ENCODE data around the gene SLC23A3.
"Not testable (repeated sequence)": the region's sequence is repeated elsewhere in the genome, so short reads cannot be mapped to it uniquely, and the experiment has no call there.

SLC23A3 gene

DNA sequence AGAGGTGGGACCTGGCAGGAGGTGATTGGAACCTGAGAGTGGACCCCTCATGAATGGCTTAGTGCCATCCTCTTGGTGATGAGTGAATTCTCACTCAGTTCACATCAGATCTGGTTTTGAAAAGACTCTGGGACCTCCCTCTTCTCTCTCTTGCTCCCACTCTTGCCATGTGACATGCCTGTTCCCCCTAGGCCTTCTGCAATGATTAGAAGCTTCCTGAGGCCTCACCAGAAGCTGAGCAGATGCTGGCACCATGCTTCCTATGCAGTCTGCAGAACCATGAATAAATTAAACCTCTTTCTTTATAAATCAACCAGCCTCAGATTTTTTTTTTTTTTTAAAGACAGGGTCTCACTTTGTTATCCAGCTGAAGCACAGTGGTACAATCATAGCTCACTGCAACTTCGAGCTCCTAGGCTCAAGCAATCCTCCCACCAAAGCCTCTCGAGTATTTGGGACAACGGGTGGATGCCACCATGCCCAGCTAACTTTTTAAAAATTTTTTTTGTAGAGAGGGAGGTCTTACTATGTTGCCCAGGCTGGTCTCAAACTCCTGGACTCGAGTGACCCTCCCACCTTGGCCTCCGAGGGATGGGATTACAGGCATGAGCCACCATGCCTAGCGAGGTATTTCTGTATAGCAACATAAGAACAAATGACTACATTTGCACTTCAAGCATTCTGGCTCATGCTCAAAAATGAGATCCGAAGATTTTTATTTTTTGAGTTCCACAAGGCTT is 34.8 kb upstream of the SLC23A3 start:
- no peak for FAIRE-seq

- not testable (repeated sequence) for FAIRE-seq
These were observed 31.5 kb upstream of the SLC23A3 start for GRCh38 chr2:219201331-219201730.

DNA sequence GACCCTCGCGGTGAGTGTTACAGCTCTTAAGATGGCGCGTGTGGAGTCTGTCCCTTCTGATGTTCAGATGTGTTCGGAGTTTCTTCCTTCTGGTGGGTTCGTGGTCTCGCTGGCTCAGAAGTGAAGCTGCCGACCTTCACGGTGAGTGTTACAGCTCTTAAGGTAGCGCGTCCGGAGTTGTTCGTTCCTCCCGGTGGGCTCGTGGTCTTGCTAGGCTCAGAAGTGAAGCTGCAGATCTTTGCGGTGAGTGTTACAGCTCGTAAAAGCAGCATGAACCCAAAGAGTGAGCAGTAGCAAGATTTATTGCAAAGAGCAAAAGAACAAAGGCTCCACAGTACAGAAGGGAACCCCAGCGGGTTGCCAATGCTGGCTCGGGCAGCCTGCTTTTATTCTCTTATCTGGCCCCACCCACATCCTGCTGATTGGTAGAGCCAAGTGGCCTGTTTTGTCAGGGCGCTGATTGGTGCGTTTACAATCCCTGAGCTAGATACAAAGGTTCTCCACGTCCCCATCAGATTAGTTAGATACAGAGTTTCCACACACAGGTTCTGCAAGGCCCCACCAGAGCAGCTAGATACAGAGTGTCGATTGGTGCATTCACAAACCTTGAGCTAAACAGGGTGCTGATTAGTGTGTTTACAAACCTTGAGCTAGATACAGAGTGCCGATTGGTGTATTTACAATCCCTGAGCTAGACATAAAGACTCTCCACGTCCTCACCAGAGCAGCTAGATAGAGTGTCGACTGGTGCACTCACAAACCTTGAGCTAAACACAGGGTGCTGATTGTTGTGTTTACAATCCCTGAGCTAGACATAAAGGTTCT is 30.9 kb upstream of the SLC23A3 start:
- not testable (repeated sequence) for FAIRE-seq

DNA sequence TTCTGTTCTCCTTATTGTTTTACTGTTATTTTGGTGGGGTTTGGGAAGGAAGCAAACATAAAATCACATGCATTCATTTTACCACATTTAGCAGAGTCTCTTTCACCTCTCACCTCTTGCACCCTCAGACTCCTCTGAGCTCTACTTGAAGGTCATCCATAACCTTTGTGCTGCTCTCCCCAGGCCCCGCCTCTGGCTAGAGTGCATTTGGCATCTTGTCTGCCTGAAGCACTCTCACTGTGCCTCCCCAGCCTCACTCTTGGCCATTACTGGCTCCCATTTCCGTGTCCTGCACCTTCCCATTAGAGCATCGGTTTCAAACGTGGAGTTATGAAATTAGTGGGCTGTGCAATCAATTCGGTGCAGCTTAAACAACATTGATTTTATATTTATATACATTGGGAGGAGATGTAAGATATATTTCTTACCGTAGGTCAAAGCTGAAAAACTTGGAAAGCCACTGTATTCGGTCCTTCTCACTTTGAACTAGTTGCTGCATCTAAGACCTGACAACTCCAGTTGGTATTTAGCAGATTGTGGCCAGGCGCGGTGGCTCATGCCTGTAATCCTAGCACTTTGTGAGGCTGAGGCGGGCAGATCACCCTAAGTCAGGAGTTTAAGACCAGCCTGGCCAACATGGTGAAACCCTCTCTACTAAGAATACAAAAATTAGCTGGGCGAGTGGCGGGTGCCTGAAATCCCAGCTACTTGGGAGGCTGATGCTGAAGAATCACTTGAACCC is 29.8 kb upstream of the SLC23A3 start:
- FAIRE-seq: no peak

DNA sequence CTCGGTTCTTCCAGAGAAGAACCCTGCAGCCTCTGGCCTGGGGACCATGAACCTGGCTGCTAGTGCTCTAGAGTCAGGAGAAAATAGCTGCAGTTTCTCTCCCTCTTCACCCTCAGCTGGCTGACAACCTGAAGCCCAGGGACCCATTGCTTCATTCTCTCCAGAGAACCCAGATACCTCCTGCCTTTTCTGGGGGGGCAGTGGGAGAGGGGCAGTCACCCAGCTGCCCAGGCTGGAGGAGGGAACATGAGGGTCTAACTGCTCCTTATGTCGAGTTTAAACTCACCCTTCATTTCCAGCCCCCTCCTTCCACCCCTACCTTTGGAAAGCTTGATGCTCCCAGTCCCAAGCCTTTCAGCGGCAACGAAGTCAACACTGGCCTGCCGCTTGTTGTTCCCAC is 29.1 kb upstream of the SLC23A3 start:
- FAIRE-seq: no peak

- FAIRE-seq: no peak
These were observed 27.6 kb upstream of the SLC23A3 start for GRCh38 chr2:219197388-219197787.

DNA sequence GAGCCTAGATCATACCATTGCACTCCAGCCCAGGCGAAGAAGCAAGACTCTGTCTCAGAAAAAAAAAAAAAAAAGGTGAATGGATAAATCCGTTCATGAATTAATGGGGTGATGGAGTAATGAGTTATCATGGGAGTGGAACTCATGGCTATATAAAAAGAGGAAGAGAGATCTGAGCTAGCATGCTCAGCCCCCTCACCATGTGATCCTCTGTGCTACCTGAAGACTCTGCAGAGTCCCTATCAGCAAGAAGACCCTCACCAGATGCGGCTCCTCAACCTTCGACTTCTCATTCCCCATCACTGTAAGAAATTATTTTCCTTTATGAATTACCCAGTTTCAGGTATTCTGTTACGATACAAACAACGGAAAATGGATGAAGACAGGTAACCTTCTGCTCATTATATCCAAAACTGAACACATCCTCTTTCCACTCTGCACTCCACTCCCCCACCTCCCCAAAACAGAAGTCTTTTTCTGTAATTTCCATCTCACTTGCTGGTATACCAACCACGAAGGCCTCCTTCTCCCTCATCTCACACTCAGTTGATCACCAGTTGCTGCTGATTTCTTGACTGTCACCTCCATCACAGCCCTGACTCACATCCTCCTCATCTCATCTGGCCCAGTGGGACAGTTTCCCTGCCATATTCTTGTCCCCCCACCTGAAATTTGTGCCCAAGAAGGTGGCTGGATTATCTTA is 17.1 kb upstream of the SLC23A3 start:
- no peak for FAIRE-seq

DNA sequence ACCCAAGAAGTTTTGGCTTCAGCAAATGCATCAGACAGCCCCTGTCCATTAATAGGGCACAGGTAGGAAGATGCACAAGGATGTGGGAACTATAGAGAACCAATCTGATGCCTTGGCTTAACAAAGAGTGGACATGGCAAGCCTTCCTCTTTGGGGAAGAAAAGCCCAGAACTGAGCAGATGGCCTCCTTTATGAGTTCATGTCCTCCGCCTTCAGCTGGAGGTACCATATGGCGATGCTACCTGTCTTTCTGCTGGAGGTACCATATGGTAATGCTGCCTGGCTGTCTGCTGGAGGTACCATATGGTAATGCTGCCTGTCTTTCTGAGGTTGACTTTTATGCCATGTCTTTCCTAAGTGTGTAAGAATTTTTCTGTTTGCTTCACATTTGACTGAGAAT is 14.3 kb upstream of the SLC23A3 start:
- FAIRE-seq: no peak

- no peak for FAIRE-seq
These were observed 13.4 kb upstream of the SLC23A3 start for GRCh38 chr2:219183151-219183772.

- no peak for FAIRE-seq
These were observed 12.7 kb upstream of the SLC23A3 start for GRCh38 chr2:219182331-219183150.

GRCh38 chr2:219181531-219181930 is 11.7 kb upstream of the SLC23A3 start:
- no peak for FAIRE-seq

GRCh38 chr2:219180961-219181360 is 11.1 kb upstream of the SLC23A3 start:
- no peak for FAIRE-seq

DNA sequence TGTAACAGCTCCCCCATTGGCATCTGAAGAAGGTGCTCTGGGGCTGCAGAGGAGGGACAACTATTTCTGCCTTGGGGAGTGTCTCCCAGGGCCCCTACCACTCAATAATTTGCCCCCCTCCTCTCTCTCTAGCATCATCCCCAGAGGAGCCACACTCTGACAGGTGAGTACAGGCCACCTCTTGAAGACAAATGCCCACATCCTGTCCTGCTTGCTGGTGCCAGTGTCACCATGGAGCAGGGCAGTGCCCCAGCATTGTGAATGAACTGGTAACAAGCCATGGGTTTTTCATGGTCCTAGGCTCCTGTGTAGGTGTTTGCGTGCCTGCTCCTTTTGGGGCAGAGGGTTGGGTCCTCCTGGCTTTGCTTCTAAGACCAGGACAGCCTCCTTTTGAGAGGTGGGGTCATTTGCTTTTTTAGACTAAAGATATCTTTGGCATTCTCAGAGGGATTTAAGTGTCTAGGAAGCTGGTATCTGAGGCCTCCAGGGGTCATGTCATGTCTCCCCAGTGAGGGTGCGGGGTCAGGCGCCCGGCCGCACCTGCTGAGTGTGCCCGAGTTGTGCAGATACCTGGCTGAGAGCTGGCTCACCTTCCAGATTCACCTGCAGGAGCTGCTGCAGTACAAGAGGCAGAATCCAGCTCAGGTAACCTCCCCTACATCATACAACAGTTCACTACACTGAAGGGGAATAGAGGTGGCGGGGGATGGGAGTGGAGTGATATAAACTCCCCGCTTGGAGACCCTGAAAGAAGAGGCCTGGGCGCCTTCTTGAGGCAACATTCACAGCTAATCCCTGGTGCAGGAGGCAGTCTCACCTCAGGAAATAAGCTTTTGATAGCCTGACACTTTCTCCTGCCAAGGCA is 10.0 kb upstream of the SLC23A3 start:
- FAIRE-seq: no peak

GRCh38 chr2:219178377-219179175 is 8.7 kb upstream of the SLC23A3 start:
- no peak for FAIRE-seq

DNA sequence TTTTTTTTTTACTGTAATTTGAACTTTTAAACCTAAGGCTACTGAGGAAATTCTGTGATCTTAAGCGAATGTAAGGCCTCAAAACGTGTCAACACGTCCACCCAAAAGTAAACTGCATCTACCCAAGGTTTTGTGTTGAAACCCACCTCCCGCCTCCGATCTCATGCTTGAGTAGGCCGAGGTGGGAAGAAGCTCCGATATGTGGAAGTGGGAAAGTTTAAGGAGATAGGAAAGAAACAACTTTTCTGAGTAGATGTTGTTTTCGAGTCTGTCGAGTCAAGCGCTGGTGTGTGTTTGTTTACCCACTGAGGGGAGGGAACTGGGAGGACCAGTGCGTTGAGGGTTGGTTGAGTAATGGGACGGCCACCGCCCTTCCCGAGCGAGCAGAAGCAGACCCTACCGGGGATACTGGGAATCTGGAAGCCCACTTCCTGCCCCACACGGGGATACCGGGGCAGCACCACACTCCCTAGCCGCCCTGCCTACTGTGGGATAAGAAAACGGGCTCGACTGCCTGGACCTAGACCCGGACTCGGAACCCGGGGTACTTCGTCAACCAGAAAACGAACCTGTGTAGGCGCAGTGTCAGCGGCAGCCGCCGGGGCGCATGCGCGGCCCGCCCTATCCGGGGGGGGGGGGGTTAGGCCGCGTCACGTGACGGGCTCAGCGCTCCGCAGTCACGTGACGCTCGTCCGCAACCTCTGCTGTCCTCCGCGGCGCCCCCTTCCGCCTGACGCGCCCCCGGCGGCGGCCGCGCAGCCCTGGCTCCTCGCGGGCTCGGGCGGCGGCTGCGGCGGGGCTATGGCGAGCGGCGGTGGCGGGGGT is 7.9 kb upstream of the SLC23A3 start, which contains the start of gene RETREG2:
Gene RETREG2, plus strand, starts transcription at position 724 of the 825 bp plus-strand sequence. Its CDS starts 78 bp downstream, at position 802.
- FAIRE-seq: no peak

- no peak for FAIRE-seq
These were observed 7.2 kb upstream of the SLC23A3 start, which contains the start of gene CNPPD1 for GRCh38 chr2:219176818-219177551. Gene CNPPD1 (minus strand): TSS chr2:219176925. CDS start chr2:219176828, 97 bp downstream.

Data from endometrium (tissue), 2 donors.